ENCODE data around the gene VSTM4.

Gene VSTM4

DNA sequence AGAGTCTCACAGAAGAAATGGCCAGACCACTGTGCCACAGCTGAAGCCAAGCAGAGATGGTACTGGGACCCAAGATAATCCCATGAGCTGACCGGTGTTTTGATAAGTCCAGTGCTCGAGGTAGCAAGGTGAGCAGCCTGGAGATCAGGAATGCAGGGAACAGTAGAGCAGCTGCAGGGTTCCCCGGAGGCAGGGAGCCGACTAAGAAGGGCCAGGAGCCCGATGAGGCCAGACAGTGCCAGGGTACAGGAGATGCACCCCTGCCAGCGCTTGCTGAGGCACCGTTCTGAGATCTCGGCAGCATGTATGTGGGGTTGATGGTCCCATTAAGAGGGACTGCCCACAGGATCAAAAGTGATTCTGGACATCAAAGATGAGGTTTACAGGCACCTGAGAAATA lies 47.1 kb downstream of the VSTM4 start:
- no peak for DNase-seq

- no peak for DNase-seq
These were observed 48.2 kb downstream of the VSTM4 start for GRCh38 chr10:49066944-49067730.

DNA sequence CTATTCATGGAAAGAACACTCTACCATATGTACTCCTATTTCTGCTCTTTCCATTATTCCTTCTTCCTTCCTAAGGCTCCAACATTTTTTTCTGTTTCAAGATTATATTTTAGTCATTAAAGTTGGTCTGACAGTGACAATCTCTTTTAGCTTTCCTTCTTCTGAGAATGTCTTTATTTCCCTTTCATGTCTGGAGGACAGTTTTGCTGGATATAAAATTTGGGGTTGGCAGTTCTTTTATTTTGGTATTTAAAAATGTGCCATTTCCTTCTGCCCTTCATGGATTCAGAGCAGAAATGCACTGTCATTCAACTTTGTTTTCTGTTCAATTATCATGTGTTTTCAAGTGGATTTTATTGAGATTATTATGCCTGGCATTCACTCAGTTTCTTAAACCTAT lies 53.1 kb downstream of the VSTM4 start:
- no peak for DNase-seq

DNA sequence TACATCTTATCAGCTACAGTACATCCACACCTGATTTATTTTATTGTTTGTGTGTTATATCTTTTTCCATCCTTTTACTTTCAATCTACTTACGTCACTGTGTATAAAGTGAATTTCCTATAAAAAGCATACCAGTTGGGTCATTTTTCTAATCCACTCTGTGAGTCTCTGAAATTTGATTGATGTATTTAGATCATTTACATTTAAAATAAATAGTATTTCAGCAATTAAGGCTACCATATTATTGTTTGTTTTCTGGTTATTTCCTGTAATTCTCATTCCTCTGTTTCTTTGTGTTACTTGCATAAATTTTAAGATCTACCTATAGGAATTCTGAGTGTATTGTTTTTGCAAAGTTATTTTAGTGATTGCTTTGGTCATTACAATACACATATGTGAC lies 53.7 kb downstream of the VSTM4 start:
- DNase-seq = no peak

DNA sequence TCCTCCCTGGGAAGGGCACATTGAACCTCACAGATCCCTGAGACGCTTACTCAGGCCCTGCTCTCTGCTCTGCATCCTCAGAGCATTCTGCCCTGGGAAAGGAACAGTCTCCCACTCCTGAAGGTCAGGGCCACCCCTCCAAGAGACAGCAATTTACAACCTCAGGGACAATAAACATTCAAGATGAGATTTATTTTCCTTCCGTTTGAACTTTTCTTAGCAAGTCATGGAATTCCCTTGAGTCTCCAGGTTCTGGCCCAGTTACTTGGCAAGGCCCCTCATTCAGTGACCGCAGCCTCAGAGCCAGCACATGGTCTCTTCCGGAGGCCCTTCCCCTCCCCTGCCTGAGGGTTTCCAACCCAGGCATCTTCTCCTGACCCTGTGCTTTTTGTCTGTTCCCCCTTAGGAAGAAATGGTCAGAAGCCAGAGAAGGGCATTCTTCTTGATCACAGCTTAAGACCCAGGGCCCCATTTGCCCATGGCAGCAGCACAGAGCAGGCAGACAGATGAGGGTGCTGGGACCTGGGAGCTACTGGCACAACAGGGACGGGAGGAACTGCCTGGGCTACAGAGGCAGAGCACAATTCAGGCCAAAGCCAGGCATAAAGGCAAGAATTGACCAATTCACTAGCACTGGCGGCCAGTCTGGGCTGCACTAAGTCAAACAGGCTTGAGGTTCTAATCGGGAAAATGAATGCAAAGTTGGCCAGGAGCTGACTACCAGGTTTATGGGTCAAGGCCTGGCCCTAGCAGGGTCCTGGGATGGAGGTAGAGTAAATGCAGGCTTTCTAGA lies 56.7 kb downstream of the VSTM4 start:
- DNase-seq = no peak

DNA sequence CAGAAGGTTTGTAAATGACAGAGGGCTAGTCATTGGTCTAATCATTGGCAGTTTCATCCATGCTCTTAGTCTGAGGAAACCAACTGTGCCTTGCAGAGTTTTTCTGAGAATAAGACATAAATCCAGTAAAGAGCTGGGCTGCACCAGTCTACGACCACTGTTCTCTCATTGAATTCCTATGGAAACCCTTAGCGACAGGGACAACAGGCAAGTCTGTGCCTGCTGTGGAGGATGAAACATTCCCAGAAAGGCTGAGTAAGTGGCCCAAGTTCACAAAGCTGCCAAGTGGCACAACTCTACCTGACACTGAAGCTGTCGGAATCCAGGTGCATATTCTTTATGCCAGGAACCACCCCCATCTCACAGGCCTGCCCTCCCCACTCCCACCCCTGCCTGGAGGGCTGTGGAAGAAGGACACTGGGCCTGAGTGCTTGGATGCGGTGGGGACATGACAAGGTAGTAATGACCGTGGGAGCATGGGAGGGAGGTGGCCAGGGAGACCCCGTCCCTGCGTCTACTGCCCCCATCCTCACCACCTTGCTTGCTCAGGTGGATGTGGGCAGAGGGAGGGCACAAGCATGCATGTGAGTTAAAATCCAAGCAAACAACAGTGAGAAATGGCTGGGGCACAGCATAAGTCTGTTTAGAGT lies 58.0 kb downstream of the VSTM4 start:
- no peak for DNase-seq

DNA sequence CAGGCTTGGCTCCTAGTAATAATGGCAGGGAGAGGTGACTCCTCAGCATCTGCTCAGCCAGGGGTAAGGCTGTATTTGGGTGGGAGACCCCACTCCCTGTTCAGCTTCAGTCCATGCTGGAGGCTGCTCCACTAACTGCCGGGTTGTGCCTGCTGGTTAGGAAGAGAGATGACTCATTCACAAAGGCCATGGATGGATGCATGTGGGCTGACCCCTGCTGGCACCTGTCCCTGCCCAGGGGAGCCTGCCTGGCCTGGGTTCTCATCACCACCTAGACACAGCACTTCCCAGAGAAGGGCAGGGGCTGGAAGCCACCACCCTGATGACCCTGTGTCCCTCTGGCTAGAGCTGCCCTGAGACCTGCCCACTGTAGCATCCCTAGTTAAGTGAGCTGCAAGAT lies 59.0 kb downstream of the VSTM4 start:
- no peak for DNase-seq

- no peak for DNase-seq
These were observed 60.0 kb downstream of the VSTM4 start for GRCh38 chr10:49055221-49055849.

- DNase-seq = no peak
These were observed 60.6 kb downstream of the VSTM4 start for GRCh38 chr10:49054753-49055152.

- DNase-seq = no peak
These were observed 61.2 kb downstream of the VSTM4 start for GRCh38 chr10:49053998-49054692.

DNA sequence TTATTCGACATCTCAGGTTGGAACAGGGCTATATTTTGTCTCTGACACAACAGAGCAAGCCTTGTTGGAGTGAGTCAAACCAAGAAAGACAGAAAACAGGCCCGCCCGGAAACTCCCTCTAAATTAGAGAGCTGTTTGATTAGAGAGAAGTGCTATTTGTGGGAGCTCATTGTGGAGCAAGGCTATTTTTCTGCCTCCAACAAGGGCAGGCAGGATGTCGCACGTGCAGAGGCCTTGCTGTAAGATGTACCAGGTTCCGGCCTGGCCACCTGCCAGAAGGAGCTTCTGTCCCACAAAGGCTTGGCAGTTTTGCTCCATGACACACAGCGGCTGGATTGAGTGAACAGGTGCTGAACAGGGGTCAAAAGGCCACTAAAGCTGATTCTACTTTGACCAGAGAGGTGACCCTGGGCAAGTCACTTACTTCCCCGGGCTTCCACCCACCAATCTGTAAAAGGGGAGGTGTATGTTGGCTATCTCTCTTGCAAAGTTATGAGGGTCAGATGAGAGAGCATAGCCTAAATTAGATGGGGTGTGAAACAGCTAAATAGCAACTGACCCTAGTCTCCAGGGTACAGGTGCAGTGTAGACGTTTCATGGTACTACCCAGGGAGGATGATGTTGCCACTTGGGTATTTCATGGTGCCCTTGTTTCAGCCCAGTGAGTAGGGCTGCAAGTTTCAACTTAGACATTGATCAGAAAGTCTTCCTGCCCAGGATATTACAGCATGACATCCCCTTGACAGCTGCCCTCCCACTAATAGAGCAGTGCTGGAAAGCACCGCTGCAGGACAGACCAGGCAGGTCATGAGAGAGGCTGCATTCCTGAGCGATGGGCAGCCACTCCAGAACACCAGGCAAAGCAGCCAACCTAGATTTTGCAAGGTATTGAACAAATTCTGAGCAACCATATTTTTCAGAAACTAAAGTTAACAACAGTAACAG lies 62.0 kb downstream of the VSTM4 start:
- DNase-seq = no peak

- no peak for DNase-seq
These were observed 63.3 kb downstream of the VSTM4 start for GRCh38 chr10:49052069-49052468.

DNA sequence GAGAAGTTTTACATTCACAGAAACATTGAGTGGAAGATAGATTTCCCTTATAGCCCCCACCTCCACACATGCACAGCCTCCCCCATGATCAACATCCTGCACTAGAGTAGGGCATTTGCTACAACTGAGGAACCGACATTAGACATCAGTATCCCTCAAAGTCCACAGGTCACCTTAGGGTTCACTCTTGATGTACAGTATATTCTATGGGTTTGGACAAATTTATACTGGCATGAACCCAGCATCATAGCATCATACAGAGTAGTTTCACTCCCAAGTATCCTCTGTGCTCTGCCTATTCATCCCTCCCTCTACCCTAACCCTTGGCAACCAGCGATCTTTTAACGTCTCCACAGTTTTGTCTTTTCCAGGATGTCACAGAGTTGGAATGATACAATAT lies 64.4 kb downstream of the VSTM4 start:
- DNase-seq = no peak

DNA sequence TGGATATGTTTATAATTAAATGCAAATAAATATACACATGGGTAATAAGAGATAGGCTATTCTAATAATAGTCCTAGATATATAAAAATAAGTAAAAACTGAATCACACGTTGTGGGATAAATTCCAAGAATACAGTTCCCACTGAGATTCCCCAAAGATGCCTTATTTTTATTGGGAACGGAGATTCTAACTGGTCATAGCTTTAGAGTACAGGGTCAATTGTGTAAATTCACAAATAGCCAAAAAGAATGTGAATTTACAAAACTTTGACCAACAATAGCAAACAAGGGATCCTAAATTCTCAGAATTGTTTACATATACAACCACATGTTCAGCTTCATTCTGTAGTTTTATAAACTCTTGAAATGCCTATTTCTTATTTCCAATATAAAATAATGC lies 65.0 kb downstream of the VSTM4 start:
- no peak for DNase-seq

GRCh38 chr10:49049660-49050059 lies 65.7 kb downstream of the VSTM4 start:
- DNase-seq = no peak

DNA sequence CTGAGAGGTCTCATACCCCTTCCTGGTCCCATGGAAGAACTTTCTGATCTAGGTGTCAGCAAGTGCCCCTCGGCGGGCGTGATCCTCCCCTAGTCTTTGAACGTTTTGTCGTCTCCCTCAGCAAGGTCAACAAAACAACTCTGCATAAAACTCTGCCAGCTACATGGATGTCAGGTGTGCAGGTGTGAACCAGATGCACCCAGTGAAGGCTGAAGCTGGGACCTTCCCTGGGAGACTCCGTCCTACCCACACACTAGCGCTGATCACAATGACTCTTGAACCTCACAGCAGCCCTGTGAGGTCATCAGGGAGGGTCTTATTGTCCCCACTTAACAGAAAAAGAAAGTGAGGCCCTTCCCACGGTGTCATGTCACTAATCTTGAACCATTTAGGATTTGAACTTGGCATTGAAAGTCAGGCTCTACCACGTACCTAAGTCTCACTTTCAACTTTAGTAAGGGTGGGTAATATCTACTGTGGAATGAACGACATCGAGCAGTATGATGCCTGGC lies 68.1 kb downstream of the VSTM4 start:
- DNase-seq = no peak

DNA sequence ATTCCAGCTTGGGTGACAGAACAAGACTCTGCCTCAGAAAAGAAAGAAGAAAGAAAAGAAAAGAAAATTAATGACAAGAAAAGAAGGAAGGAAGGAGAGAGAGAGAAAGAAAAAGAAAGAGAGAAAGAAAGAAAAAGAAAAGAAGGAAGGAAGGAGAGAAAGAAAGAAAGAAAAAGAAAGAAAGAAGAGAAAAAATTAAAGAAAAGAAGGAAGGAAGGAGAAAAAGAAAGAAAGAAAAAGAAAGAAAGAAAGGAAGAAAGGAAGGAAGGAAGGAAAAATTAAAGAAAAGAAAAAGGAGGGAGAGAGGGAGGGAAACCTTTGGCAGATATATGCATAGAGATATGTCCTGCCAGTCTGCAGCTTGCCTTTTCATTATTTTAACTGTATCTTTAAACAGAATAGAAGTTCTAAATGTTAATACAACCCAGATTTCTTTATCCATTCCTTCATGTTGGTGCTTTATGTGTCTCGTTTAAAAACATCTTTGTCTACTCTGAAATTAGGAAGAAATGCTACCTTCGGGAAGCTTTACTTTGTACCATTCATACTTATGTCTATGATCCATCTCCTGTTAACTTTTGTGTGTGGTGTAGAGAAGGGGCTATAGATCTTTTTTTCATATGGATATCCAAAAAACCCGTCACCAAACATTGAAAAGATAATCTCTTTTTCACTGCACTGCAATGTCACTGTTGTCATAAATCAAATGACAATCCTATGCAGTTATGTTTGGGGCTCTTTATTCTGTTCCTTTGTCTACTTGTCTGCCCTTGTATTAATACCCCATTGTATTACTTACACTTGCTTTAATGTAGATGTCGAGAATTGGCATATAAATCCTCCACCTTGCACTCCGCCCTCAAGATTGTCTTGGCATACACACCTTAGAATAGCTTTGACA lies 70.8 kb downstream of the VSTM4 start:
- no peak for DNase-seq

DNA sequence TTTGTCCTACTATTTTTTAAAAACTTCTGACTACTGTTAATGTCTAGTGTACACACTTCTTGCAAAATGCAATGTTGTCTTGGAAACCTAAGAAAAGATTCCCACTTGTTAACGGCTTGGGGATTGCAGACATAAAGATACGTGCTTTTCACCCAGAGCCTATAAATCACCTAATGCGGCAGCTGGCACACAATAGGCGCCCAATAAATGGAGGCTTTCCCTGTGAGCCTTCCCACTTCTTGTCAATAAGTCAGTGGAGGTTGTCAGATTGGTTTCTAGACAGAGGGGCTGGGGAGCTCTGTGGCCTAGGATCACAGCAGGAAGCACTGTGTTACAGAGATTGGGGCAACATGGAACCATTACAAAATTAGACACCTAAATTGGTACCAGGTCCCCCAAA lies 74.7 kb downstream of the VSTM4 start:
- DNase-seq = no peak

- DNase-seq = no peak
These were observed 75.9 kb downstream of the VSTM4 start for GRCh38 chr10:49039409-49039808.

GRCh38 chr10:49038711-49039110 lies 76.6 kb downstream of the VSTM4 start:
- no peak for DNase-seq

Measured in NCI-H187 treated with DMSO at 0.1 percent for 48 hours (cell line).